Panc1 (cell line): ENCODE data around the gene CACNA1G. TPM values are rescaled to one million over a fixed set of nuclear protein-coding genes. Genes with fewer than 3 reads are reported as not detected.
A peak's percentile ranks its signal among the peaks of the same experiment; 100 is the strongest.

Experiments
- ATAC-seq: fragments of 200-7000 bp; cut with Tn5 transposase; 2 replicates; pipeline ENCODE4 v1.9.1; 2020; ENCODE audit warnings: mild to moderate bottlenecking, moderate library complexity
- BruUV-seq: library from RNA; stranded (reverse); fragments of 400-500 nt; replicated peaks from 2 replicates; lab custom pipeline; 2021; lab: Mats Ljungman, UMichigan
- CTCF ChIA-PET: fragments of 300-600 bp; sonication (Branson Sonifier 250); formaldehyde crosslinking; loops from one replicate; lab custom pipeline; 2022; ENCODE audit warnings: antibody characterized with exemption; lab: Charles Lee
- POLR2A ChIA-PET: fragments of 300-600 bp; sonication (Branson Sonifier 250); formaldehyde crosslinking; loops from one replicate; lab custom pipeline; 2022; ENCODE audit warnings: antibody characterized with exemption; lab: Charles Lee
- DNase-seq: peaks from one replicate; pipeline ENCODE4 v3.0.0-alpha.2; 2010; ENCODE audit warnings: low read depth, low spot score
- H3K27ac ChIP-seq: 2 replicates; pipeline ENCODE4 v1.5.1; 2011; ENCODE audit warnings: mild to moderate bottlenecking, low read length, inconsistent platforms
- H3K27me3 ChIP-seq: fragments of 200-500 bp; sonication (Bioruptor generic); 2 replicates; pipeline ENCODE4 v1.6.0; 2014; ENCODE audit warnings: low read length, inconsistent platforms; ENCODE audit not compliant: control insufficient read depth, insufficient read depth
- H3K36me3 ChIP-seq: fragments of 200-500 bp; sonication (Bioruptor generic); 2 replicates; pipeline ENCODE4 v1.5.1; 2014; ENCODE audit warnings: inconsistent platforms, mild to moderate bottlenecking, low read length, moderate library complexity; ENCODE audit not compliant: control insufficient read depth, insufficient read depth
- H3K4me1 ChIP-seq: 2 replicates; pipeline ENCODE4 v1.5.1; 2011; ENCODE audit warnings: inconsistent platforms, mild to moderate bottlenecking, low read length, moderate library complexity; ENCODE audit not compliant: control insufficient read depth, insufficient read depth
- H3K4me3 ChIP-seq, 2 experiments: 2 replicates each; pipeline ENCODE4 v1.5.1; 2011 to 2012; ENCODE audit warnings: low read depth in 2 of 2, low read length in 2 of 2, mild to moderate bottlenecking in 2 of 2, inconsistent platforms in 1 of 2, moderate library complexity in 1 of 2
- H3K9me3 ChIP-seq: fragments of 200-500 bp; sonication (Bioruptor generic); 2 replicates; pipeline ENCODE4 v1.5.1; 2014; ENCODE audit warnings: low read depth, mild to moderate bottlenecking, inconsistent platforms, low read length, moderate library complexity; ENCODE audit not compliant: control insufficient read depth, insufficient read depth
- POLR2AphosphoS5 ChIP-seq: IDR thresholded peaks from 2 replicates; pipeline ENCODE4 v1.6.1; 2012; ENCODE audit warnings: mild to moderate bottlenecking, low read depth, low read length, moderate library complexity
- SIN3A ChIP-seq: IDR thresholded peaks from 2 replicates; pipeline ENCODE4 v1.6.1; 2012; ENCODE audit warnings: low read depth, mild to moderate bottlenecking, low read length, moderate library complexity, borderline replicate concordance; ENCODE audit not compliant: insufficient read depth
- TCF7L2 ChIP-seq: IDR thresholded peaks from 2 replicates; pipeline ENCODE4 v1.6.1; 2011; ENCODE audit warnings: mild to moderate bottlenecking, low read depth, low read length, inconsistent platforms
- in situ Hi-C: cut with HindIII; loops from 2 replicates; pipeline ENCODE4 v1.10.0; 2016; ENCODE audit warnings: low sequenced_read_pairs, low pct_unique_long_range_greater_than_20kb
- intact Hi-C: fragments of 100-400 bp; cut with micrococcal nuclease; formaldehyde crosslinking; loops from one replicate; pipeline ENCODE4 v1.10.0; 2022; ENCODE audit not compliant: unreplicated experiment
- total RNA-seq: library from RNA; stranded (reverse); gene quantifications from one replicate; pipeline ENCODE4 v1.2.1, GENCODE V29; 2021; ENCODE audit not compliant: unreplicated experiment
- TF ChIP-seq, protein P1 (sequence below), 2 experiments: IDR thresholded peaks; 2 replicates each; pipeline ENCODE4 v1.6.1; 2011 to 2012; ENCODE audit warnings: low read depth in 2 of 2, control low read depth in 1 of 2, low read length in 1 of 2, mild to moderate bottlenecking in 1 of 2, moderate library complexity in 1 of 2; ENCODE audit not compliant: insufficient read depth in 1 of 2
- TF ChIP-seq, protein P2 (sequence below): fragments of 450-650 bp; IDR thresholded peaks from 2 replicates; pipeline ENCODE4 v1.5.1; 2017; ENCODE audit warnings: mild to moderate bottlenecking

Gene CACNA1G
- total RNA-seq, 1 experiment from 2014 or later, result 10.0 TPM

DNA sequence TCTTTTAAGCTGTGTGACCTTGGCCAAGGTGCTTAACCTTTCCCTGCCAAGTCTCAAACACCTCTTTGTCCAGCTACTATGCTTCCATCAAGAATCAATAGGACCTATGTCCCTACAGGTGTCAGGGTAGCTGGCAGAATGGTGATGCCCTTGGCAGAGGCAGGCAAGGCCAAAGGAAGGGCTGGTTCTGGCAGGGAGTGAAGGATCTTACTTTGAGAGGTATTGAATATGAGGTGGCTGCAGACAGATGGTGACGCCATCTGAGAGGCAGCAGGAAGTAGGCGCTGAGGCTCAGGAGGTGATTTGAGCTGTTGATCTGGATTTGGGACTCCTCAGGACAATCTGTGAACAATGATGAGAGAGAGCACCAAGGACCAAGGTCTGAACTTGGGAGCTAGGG is 86.7 kb downstream of the CACNA1G start:
- H3K27ac ChIP-seq, result peak overlapping the region; percentile 58
- no peaks in the 10 kb centered on the region for H3K9me3 ChIP-seq
- peaks cover 52% of the 10 kb centered on the region for H3K4me1 ChIP-seq
- in situ Hi-C loops (no loop called here), intact Hi-C loops (no loop called here)
- no peak for DNase-seq
- ATAC-seq, result 0 out of 2 replicates have a peak, but pooled peaks have one; percentile 14
- H3K36me3 ChIP-seq, result 0 out of 2 replicates have a peak, but pooled peaks cover 3% of the 10 kb centered on the region
- BruUV-seq, result no TSS peak
- TF ChIP-seq POLR2AphosphoS5, result no peak
- no peak overlapping the region for H3K4me3 ChIP-seq
- POLR2A ChIA-PET, result no interaction called here
- no peaks in the 10 kb centered on the region for H3K27me3 ChIP-seq
- CTCF ChIA-PET, result interaction anchor here (0.7 kb wide), 1 partner anchor 34 kb away, joined by 3 read pairs; no protein-coding TSS in a partner anchor

DNA sequence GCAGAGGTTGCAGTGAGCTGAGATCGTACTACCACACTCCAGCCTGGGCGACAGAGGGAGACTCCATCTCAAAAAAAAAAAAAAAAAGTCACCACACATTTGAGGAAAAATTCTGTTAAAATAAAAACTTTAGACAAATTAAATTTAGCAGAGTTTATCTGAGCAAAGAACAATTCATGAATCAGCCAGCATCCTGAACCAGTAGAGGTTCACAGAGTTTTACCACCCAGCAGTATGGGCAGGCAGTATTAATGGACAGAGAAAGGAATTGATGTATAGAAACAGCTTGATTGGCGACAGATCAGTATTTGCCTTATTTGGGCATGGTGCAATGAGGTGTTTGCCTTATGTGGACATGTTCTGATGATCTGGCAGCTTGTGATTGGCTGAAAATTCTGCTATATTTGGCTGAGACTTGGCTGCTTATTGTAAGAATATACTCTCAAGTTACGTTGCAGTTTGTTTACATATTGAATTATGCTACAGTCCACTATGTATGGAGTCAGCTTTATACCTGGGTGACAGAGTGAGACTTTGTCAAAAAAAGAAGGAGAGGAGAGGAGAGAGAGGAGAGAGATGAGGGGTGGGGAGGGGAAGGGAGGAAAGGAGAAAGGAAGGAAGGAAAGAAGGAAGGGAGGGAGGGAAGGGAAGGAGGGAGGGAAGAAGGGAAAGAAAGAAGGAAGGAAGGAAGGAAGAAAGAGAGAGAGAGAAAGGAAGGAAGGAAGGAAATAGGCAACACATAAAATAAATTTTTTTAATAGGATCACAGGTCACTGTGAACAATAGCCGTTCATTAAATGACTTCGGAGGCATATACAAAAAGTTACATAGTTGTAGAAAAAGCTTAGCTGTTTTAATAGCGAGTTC is 88.8 kb downstream of the CACNA1G start:
- BruUV-seq, result no TSS peak
- no peaks in the 10 kb centered on the region for H3K36me3 ChIP-seq
- H3K4me1 ChIP-seq, result peaks cover 35% of the 10 kb centered on the region
- ChIA-PET POLR2A (interaction anchor here (0.6 kb wide), 1 partner anchor 74 kb away, joined by 6 read pairs; no protein-coding TSS in a partner anchor), CTCF (interaction anchor here (0.6 to 1.1 kb wide), 3 partner anchors 10 to 24 kb away, joined by 3 to 8 read pairs (median 6); no protein-coding TSS in a partner anchor)
- intact Hi-C loops (no loop called here), in situ Hi-C loops (no loop called here)
- no peak overlapping the region for H3K4me3 ChIP-seq
- DNase-seq (peak; percentile 56), ATAC-seq (peak; percentile 57)
- H3K27me3 ChIP-seq, result no peaks in the 10 kb centered on the region
- H3K9me3 ChIP-seq, result no peaks in the 10 kb centered on the region; the same call in 1 of the 2 replicates
- TF ChIP-seq, protein P1, sequence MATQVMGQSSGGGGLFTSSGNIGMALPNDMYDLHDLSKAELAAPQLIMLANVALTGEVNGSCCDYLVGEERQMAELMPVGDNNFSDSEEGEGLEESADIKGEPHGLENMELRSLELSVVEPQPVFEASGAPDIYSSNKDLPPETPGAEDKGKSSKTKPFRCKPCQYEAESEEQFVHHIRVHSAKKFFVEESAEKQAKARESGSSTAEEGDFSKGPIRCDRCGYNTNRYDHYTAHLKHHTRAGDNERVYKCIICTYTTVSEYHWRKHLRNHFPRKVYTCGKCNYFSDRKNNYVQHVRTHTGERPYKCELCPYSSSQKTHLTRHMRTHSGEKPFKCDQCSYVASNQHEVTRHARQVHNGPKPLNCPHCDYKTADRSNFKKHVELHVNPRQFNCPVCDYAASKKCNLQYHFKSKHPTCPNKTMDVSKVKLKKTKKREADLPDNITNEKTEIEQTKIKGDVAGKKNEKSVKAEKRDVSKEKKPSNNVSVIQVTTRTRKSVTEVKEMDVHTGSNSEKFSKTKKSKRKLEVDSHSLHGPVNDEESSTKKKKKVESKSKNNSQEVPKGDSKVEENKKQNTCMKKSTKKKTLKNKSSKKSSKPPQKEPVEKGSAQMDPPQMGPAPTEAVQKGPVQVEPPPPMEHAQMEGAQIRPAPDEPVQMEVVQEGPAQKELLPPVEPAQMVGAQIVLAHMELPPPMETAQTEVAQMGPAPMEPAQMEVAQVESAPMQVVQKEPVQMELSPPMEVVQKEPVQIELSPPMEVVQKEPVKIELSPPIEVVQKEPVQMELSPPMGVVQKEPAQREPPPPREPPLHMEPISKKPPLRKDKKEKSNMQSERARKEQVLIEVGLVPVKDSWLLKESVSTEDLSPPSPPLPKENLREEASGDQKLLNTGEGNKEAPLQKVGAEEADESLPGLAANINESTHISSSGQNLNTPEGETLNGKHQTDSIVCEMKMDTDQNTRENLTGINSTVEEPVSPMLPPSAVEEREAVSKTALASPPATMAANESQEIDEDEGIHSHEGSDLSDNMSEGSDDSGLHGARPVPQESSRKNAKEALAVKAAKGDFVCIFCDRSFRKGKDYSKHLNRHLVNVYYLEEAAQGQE (IDR thresholded peaks at IDR 0.05; ENCODE audit: insufficient read depth in 1 of 2, low read depth in 2 of 2, low read length in 1 of 2), result no peak
- TF ChIP-seq TCF7L2, result no peak
- TF ChIP-seq, protein P2, sequence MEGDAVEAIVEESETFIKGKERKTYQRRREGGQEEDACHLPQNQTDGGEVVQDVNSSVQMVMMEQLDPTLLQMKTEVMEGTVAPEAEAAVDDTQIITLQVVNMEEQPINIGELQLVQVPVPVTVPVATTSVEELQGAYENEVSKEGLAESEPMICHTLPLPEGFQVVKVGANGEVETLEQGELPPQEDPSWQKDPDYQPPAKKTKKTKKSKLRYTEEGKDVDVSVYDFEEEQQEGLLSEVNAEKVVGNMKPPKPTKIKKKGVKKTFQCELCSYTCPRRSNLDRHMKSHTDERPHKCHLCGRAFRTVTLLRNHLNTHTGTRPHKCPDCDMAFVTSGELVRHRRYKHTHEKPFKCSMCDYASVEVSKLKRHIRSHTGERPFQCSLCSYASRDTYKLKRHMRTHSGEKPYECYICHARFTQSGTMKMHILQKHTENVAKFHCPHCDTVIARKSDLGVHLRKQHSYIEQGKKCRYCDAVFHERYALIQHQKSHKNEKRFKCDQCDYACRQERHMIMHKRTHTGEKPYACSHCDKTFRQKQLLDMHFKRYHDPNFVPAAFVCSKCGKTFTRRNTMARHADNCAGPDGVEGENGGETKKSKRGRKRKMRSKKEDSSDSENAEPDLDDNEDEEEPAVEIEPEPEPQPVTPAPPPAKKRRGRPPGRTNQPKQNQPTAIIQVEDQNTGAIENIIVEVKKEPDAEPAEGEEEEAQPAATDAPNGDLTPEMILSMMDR, result no peak
- TF ChIP-seq POLR2AphosphoS5, result no peak
- no peak for TF ChIP-seq SIN3A
- H3K27ac ChIP-seq, result peak overlapping the region; percentile 58
